ENCODE measurements around the gene MRPS12.

MRPS12 gene

DNA sequence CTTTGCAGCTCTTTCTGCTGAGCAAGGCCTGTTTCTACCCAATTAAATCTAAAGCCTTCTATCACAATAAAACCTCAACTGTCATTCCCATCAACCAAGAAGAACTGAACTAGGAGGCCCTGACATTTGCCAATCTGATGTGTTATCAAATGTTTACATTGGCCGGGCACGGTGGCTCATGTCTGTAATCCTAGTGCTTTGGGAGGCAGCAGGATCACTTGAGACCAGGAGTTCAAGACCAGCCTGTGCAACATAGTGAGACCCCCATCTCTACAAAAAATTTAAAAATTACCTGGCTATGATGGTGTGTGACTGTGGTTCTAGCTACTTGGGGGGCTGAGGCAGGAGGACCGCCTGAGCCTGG, 47.6 kb downstream of the MRPS12 start:
- no peaks in the 10 kb centered on the region for H3K36me3 ChIP-seq (ENCODE audit: insufficient read depth, low read length)

DNA sequence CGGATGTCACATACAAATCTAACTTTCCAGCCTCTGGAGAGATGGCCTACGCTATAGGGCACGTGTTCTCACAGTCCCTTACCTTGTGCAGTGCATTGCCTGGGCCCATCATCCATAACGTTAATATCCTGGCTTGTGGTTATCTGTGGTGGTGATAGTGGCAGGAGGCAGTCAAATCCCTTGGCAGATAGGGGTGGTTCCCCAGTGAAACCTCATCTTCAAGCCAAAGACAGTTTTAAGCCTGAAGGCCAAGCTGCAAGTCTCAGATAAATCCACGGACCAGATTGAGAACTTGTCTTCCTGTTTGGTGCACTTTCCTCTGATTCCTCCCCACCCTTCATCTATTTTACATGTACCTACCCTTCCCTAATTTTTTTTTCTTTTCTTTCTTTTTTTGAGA, 49.1 kb downstream of the MRPS12 start:
- no peak for TF ChIP-seq EZH2 (IDR thresholded peaks at IDR 0.05; ENCODE audit: borderline replicate concordance, low read depth, low read length, severe bottlenecking)
- TF ChIP-seq, protein P1, sequence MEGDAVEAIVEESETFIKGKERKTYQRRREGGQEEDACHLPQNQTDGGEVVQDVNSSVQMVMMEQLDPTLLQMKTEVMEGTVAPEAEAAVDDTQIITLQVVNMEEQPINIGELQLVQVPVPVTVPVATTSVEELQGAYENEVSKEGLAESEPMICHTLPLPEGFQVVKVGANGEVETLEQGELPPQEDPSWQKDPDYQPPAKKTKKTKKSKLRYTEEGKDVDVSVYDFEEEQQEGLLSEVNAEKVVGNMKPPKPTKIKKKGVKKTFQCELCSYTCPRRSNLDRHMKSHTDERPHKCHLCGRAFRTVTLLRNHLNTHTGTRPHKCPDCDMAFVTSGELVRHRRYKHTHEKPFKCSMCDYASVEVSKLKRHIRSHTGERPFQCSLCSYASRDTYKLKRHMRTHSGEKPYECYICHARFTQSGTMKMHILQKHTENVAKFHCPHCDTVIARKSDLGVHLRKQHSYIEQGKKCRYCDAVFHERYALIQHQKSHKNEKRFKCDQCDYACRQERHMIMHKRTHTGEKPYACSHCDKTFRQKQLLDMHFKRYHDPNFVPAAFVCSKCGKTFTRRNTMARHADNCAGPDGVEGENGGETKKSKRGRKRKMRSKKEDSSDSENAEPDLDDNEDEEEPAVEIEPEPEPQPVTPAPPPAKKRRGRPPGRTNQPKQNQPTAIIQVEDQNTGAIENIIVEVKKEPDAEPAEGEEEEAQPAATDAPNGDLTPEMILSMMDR (IDR thresholded peaks at IDR 0.05; ENCODE audit: borderline replicate concordance, extremely low read depth, low read length, poor library complexity, severe bottlenecking) = no peak
- ATAC-seq (ENCODE audit: insufficient read depth, low read depth) = no peak
- Histone ChIP-seq H4K20me1 (ENCODE audit: insufficient read depth, low read length) (no peaks in the 10 kb centered on the region), H3K27ac (ENCODE audit: low read length) (no peak overlapping the region), H3K9ac (ENCODE audit: low read depth, low read length) (no peak overlapping the region), H2AFZ (ENCODE audit: low read depth, low read length) (no peak overlapping the region), H3K9me3 (ENCODE audit: insufficient read depth, low read length, severe bottlenecking) (peaks cover 14% of the 10 kb centered on the region), H3K79me2 (ENCODE audit: insufficient read depth, low read length) (no peaks in the 10 kb centered on the region), H3K4me2 (ENCODE audit: insufficient read depth, low read length) (no peak overlapping the region), H3K27me3 (ENCODE audit: insufficient read depth, low read length, poor library complexity) (no peaks in the 10 kb centered on the region), H3K4me1 (ENCODE audit: insufficient read depth, low read length) (no peaks in the 10 kb centered on the region), H3K36me3 (ENCODE audit: insufficient read depth, low read length) (no peaks in the 10 kb centered on the region), H3K4me3 (ENCODE audit: low read depth in 1 of 2, low read length in 2 of 2) (no peak overlapping the region)
- DNase-seq = no peak

More for the DNA sequence above, 47.6 kb downstream of the MRPS12 start:
- TF ChIP-seq, protein P1 (IDR thresholded peaks at IDR 0.05; ENCODE audit: borderline replicate concordance, extremely low read depth, low read length, poor library complexity, severe bottlenecking) = no peak
- TF ChIP-seq EZH2 (IDR thresholded peaks at IDR 0.05; ENCODE audit: borderline replicate concordance, low read depth, low read length, severe bottlenecking) = no peak
- no peak for ATAC-seq (ENCODE audit: insufficient read depth, low read depth)
- DNase-seq = no peak
- Histone ChIP-seq H3K4me2 (ENCODE audit: insufficient read depth, low read length) (no peak overlapping the region), H3K27me3 (ENCODE audit: insufficient read depth, low read length, poor library complexity) (no peaks in the 10 kb centered on the region), H3K27ac (ENCODE audit: low read length) (no peak overlapping the region), H3K4me1 (ENCODE audit: insufficient read depth, low read length) (no peaks in the 10 kb centered on the region), H3K9me3 (ENCODE audit: insufficient read depth, low read length, severe bottlenecking) (peaks cover 14% of the 10 kb centered on the region), H3K4me3 (ENCODE audit: low read depth in 1 of 2, low read length in 2 of 2) (no peak overlapping the region), H2AFZ (ENCODE audit: low read depth, low read length) (no peak overlapping the region), H3K9ac (ENCODE audit: low read depth, low read length) (no peak overlapping the region), H3K79me2 (ENCODE audit: insufficient read depth, low read length) (no peaks in the 10 kb centered on the region), H4K20me1 (ENCODE audit: insufficient read depth, low read length) (no peaks in the 10 kb centered on the region)

DNA sequence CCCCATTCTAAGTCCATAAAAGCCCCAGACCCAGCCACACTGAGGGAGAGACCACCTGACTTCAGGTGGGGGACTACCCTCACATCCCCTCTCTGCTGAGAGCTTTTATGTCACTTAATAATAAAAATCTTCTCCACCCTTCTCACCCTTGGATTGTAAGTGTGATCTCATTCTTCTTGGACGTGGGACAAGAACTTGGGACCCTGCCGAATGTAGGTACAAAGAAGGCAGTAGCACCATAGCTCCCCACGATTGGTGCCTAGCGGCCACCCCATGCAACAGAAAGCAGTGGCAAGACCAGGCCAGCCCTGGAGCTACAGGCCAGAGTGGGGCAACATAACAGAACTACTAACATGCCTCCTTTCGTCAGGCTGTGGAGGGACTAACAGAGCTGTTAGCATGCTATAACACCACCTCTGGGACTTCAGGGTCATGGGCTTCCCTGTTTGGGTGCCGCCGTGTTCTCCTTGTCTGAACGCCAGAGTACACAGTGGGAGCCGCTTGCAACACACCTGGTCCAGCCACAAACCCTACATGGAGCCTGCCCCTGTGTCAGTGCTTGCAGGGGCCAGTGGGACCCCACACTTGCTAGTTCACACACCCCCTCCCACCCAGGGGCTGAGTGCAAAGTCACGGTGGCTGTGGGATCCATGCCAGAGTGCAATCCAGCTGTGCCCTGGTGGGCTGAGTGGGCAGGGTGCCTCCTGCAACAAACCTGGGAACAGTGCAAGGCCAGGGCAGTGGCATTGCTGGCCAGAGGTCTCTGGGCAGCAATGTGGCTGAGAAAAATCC, 50.0 kb downstream of the MRPS12 start:
- H3K27me3 ChIP-seq (ENCODE audit: insufficient read depth, low read length, poor library complexity) = no peaks in the 10 kb centered on the region
- H3K9me3 ChIP-seq (ENCODE audit: insufficient read depth, low read length, severe bottlenecking) = peaks cover 14% of the 10 kb centered on the region
- no peaks in the 10 kb centered on the region for H4K20me1 ChIP-seq (ENCODE audit: insufficient read depth, low read length)
- H3K9ac ChIP-seq (ENCODE audit: low read depth, low read length) = no peak overlapping the region
- H3K4me3 ChIP-seq (ENCODE audit: low read depth in 1 of 2, low read length in 2 of 2) = no peak overlapping the region
- no peak overlapping the region for H2AFZ ChIP-seq (ENCODE audit: low read depth, low read length)
- no peaks in the 10 kb centered on the region for H3K79me2 ChIP-seq (ENCODE audit: insufficient read depth, low read length)
- no peak for ATAC-seq (ENCODE audit: insufficient read depth, low read depth)
- TF ChIP-seq, protein P1 (IDR thresholded peaks at IDR 0.05; ENCODE audit: borderline replicate concordance, extremely low read depth, low read length, poor library complexity, severe bottlenecking) = no peak
- TF ChIP-seq EZH2 (IDR thresholded peaks at IDR 0.05; ENCODE audit: borderline replicate concordance, low read depth, low read length, severe bottlenecking) = no peak
- H3K4me2 ChIP-seq (ENCODE audit: insufficient read depth, low read length) = no peak overlapping the region
- H3K4me1 ChIP-seq (ENCODE audit: insufficient read depth, low read length) = no peaks in the 10 kb centered on the region
- H3K27ac ChIP-seq (ENCODE audit: low read length) = no peak overlapping the region
- H3K36me3 ChIP-seq (ENCODE audit: insufficient read depth, low read length) = no peaks in the 10 kb centered on the region
- no peak for DNase-seq
